HEK293 (cell line): ENCODE data around the gene UNC13A.

ENCODE experiments used
- ELK4 ChIP-seq: IDR thresholded peaks from 2 replicates; pipeline ENCODE4 v1.6.1; 2011; ENCODE audit warnings: mild to moderate bottlenecking, low read depth, low read length, borderline replicate concordance
- HIC1 ChIP-seq: fragments of 450-650 bp; formaldehyde crosslinking; IDR thresholded peaks from 2 replicates; pipeline ENCODE4 v1.5.1; 2016; ENCODE audit warnings: missing biosample characterization, missing genetic modification characterization
- KLF9 ChIP-seq: fragments of 450-650 bp; formaldehyde crosslinking; IDR thresholded peaks from 2 replicates; pipeline ENCODE4 v1.5.1; 2016; ENCODE audit warnings: missing biosample characterization, missing genetic modification characterization, low read depth
- MYNN ChIP-seq: fragments of 450-650 bp; formaldehyde crosslinking; IDR thresholded peaks from 2 replicates; pipeline ENCODE4 v1.5.1; 2016; ENCODE audit warnings: missing biosample characterization, missing genetic modification characterization, borderline replicate concordance
- PBX3 ChIP-seq: sonication (generic); formaldehyde crosslinking; IDR thresholded peaks from 2 replicates; pipeline ENCODE4 v1.8.1; 2022; ENCODE audit warnings: mild to moderate bottlenecking, moderate library complexity, missing genetic modification reagents
- TRIM28 ChIP-seq: IDR thresholded peaks from 2 replicates; pipeline ENCODE4 v1.6.1; 2011; ENCODE audit warnings: low read length, control low read depth, borderline replicate concordance
- ZBTB10 ChIP-seq: fragments of 450-650 bp; formaldehyde crosslinking; IDR thresholded peaks from 2 replicates; pipeline ENCODE4 v1.5.1; 2016; ENCODE audit warnings: missing biosample characterization, missing genetic modification characterization
- ZBTB11 ChIP-seq: fragments of 450-650 bp; formaldehyde crosslinking; conservative IDR thresholded peaks from 2 replicates; pipeline ENCODE4 v1.5.1; 2016; ENCODE audit warnings: low read depth, missing biosample characterization, missing genetic modification characterization
- ZFP3 ChIP-seq: fragments of 450-650 bp; formaldehyde crosslinking; IDR thresholded peaks from 2 replicates; pipeline ENCODE4 v1.5.1; 2016; ENCODE audit warnings: low read depth, missing biosample characterization, missing genetic modification characterization
- ZFP37 ChIP-seq: fragments of 450-650 bp; formaldehyde crosslinking; IDR thresholded peaks from 2 replicates; pipeline ENCODE4 v1.5.1; 2016; ENCODE audit warnings: missing biosample characterization, missing genetic modification characterization
- ZFP69B ChIP-seq: fragments of 450-650 bp; formaldehyde crosslinking; IDR thresholded peaks from 2 replicates; pipeline ENCODE4 v1.5.1; 2016; ENCODE audit warnings: missing biosample characterization, missing genetic modification characterization
- ZNF10 ChIP-seq: fragments of 450-650 bp; formaldehyde crosslinking; IDR thresholded peaks from 2 replicates; pipeline ENCODE4 v1.5.1; 2017; ENCODE audit warnings: missing biosample characterization, missing genetic modification characterization
- ZNF174 ChIP-seq: fragments of 450-650 bp; formaldehyde crosslinking; IDR thresholded peaks from 2 replicates; pipeline ENCODE4 v1.5.0; 2017; ENCODE audit warnings: missing biosample characterization, mild to moderate bottlenecking, missing genetic modification characterization
- ZNF292 ChIP-seq: fragments of 450-650 bp; formaldehyde crosslinking; IDR thresholded peaks from 2 replicates; pipeline ENCODE4 v1.5.1; 2016; ENCODE audit warnings: low read depth, missing biosample characterization, missing genetic modification characterization, borderline replicate concordance
- ZNF433 ChIP-seq: fragments of 450-650 bp; formaldehyde crosslinking; IDR thresholded peaks from 2 replicates; pipeline ENCODE4 v1.5.1; 2016; ENCODE audit warnings: missing biosample characterization, missing genetic modification characterization, low read depth
- ZNF488 ChIP-seq: fragments of 450-650 bp; formaldehyde crosslinking; IDR thresholded peaks from 2 replicates; pipeline ENCODE4 v1.5.1; 2016; ENCODE audit warnings: missing biosample characterization, missing genetic modification characterization
- ZNF510 ChIP-seq: fragments of 450-650 bp; formaldehyde crosslinking; IDR thresholded peaks from 2 replicates; pipeline ENCODE4 v1.5.1; 2018; ENCODE audit warnings: mild to moderate bottlenecking, missing genetic modification characterization, missing biosample characterization; ENCODE audit not compliant: insufficient replicate concordance
- ZNF544 ChIP-seq: fragments of 450-650 bp; formaldehyde crosslinking; IDR thresholded peaks from 2 replicates; pipeline ENCODE4 v1.5.0; 2017; ENCODE audit warnings: missing biosample characterization, missing genetic modification characterization
- ZNF639 ChIP-seq: fragments of 450-650 bp; formaldehyde crosslinking; IDR thresholded peaks from 2 replicates; pipeline ENCODE4 v1.5.1; 2016; ENCODE audit warnings: missing biosample characterization, missing genetic modification characterization
- ZNF664 ChIP-seq: fragments of 450-650 bp; formaldehyde crosslinking; IDR thresholded peaks from 2 replicates; pipeline ENCODE4 v1.5.1; 2016; ENCODE audit warnings: missing biosample characterization, missing genetic modification characterization
- ZNF670 ChIP-seq: fragments of 450-650 bp; formaldehyde crosslinking; IDR thresholded peaks from 2 replicates; pipeline ENCODE4 v1.5.1; 2016; ENCODE audit warnings: missing biosample characterization, missing genetic modification characterization, low read depth
- ZNF747 ChIP-seq: fragments of 450-650 bp; formaldehyde crosslinking; IDR thresholded peaks from 2 replicates; pipeline ENCODE4 v1.5.1; 2016; ENCODE audit warnings: missing biosample characterization, missing genetic modification characterization
- ZSCAN16 ChIP-seq: fragments of 450-650 bp; formaldehyde crosslinking; IDR thresholded peaks from 2 replicates; pipeline ENCODE4 v1.5.1; 2016; ENCODE audit warnings: missing biosample characterization, missing genetic modification characterization
- ZXDB ChIP-seq: fragments of 450-650 bp; formaldehyde crosslinking; IDR thresholded peaks from 2 replicates; pipeline ENCODE4 v1.5.1; 2016; ENCODE audit warnings: missing biosample characterization, missing genetic modification characterization

UNC13A gene

GRCh38 chr19:17605761-17606589 lies 82.2 kb downstream of the UNC13A start (continued):
- TF ChIP-seq ZNF639 (tag by site-specific recombination) = no peak; the same call in 1 of the 2 replicates
- no peak for TF ChIP-seq ZNF747 (tag by site-specific recombination)
- no peak for TF ChIP-seq ELK4
- TF ChIP-seq ZNF292 (tag by site-specific recombination) = no peak
- TF ChIP-seq KLF9 (tag by site-specific recombination) = peak; percentile 99
- no peak for TF ChIP-seq MYNN (tag by site-specific recombination)
- no peak for TF ChIP-seq ZNF510
- TF ChIP-seq ZNF10 (tag by site-specific recombination) = no peak
- peak; percentile 72; the same call in 1 of the 2 replicates for TF ChIP-seq TRIM28
- TF ChIP-seq ZXDB (tag by site-specific recombination) = peak; percentile 76
- no peak for TF ChIP-seq ZFP37 (tag by site-specific recombination)
- no peak for TF ChIP-seq ZNF488
- TF ChIP-seq ZFP69B (tag by site-specific recombination) = peak; percentile 58; the same call in 1 of the 2 replicates
- TF ChIP-seq ZSCAN16 = peak; percentile 57; the same call in 1 of the 2 replicates
- no peak for TF ChIP-seq ZNF433 (tag by site-specific recombination)
- TF ChIP-seq ZNF664 (tag by site-specific recombination) = no peak
- 0 out of 2 replicates have a peak, but pooled peaks have one; percentile 13 for TF ChIP-seq ZBTB10 (tag by site-specific recombination)
- peak; percentile 88; the same call in 1 of the 2 replicates for TF ChIP-seq HIC1 (tag by site-specific recombination)
- TF ChIP-seq ZNF544 (tag by site-specific recombination) = no peak
- no peak for TF ChIP-seq ZFP3 (tag by site-specific recombination)
- TF ChIP-seq PBX3 (CRISPR knock-in tag) = peak; percentile 95
- no peak for TF ChIP-seq ZNF174 (tag by site-specific recombination)
- no peak for TF ChIP-seq ZNF670 (tag by site-specific recombination)
- TF ChIP-seq ZBTB11 (tag by site-specific recombination) = no peak
